ENCODE data around the gene TRMO.

The TRMO gene

DNA sequence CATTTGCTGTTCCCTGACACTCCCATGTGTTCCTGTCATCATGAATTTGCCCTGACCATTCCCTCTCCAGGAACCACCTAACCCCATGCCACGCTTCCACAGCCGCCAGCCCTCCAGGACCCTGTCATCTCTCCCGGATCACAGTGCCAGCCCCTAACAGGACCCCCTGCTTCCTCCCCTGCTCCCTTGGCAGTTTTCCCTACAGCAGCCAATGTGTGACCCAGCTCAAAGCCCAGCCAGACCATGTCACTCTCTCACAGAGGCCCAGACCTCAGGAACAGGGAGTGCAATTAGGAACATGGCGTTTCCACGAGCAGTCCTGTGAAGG lies 61.2 kb downstream of the TRMO start:
- no peak for DNase-seq (ENCODE audit: low read depth in 2 of 2, low spot score in 1 of 2)

DNA sequence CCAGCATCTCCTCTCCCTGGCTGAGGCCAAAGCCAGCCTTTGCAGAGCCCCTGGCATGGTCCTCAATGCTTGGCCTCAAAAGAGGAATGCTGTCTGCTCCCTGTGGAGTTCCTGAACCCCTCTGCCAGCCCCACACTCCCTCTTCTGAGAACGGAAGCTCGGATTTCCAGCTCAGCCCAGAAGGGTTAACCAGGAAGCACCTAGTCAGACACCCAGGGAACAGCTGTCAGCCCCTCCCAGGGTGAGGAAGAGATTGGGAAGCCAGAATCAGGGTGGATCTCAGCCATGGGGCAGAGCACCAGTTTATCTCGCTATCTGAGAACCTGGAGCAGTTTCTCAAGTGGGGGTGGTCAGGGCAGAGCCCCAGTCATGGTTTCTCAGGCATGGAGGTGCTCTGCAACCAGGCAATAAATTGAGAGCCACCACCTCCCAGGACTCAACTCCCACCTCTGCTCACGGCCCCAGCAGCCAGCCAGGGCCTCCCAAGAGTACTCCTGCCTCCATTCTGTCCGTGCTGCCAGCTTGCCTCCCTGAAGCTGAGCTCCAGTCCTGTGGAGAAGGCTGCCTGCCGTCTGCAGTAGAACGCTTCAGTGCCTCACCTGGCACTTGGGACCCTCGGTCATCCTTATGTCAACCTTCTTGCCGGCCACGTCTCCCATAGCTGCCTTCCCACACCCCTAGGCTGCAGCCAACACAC lies 61.7 kb downstream of the TRMO start:
- no peak for DNase-seq (ENCODE audit: low read depth in 2 of 2, low spot score in 1 of 2)

DNA sequence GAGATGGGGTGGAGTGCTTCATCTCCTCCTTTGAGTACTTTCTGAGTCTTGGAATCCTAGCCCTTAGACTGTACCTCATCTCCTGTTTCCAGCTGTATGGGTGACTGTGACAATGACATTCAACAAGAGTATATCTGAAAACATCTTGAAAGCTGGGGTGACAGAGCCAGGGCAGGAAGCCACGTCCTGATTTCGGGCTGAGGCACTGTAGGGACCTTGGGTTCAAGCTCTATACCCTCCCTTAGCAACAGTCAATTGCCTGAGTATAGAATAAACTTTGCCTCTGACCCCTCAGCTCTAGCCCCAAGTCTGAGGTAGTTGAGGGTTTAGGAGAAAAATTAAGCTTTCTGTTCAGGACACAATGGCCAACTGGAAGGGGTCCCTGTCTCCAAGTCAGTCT lies 63.0 kb downstream of the TRMO start:
- DNase-seq (ENCODE audit: low read depth in 2 of 2, low spot score in 1 of 2) = no peak

DNA sequence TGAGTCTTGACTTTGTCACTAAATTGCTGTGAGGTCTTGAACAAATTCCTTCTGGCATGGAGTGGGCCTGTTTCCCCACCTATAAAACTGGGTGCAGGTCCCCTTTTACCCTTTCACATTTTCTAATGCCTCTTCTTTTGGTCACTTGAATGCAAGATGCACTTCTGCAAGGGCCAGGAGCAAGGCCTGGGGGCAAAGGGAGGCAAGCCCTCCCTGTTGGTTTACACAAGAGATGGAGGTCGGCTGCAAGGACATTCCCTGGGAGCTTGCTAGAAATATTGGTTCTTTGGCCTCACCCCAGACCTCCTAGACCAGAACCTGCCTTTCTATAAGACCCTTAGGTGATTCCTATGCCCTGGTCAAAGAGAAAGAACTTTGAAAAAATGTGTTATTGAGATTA lies 63.5 kb downstream of the TRMO start:
- no peak for DNase-seq (ENCODE audit: low read depth in 2 of 2, low spot score in 1 of 2)

DNA sequence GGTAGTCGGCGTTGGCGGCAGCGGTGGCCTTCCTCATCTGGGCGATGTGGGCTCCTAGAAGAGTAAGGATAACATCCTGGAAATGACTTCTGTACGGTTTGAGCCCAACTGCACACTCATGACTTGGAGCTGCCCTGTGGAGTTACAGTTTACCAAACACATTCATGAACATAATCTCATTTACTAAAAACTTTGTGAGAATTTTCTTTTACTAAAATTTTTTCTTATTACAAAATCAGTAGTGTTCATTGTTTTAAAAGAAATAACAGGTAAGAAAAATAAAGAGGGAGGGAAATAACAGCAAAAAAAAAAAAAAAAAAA lies 63.9 kb downstream of the TRMO start:
- DNase-seq (ENCODE audit: low read depth in 2 of 2, low spot score in 1 of 2) = no peak

DNA sequence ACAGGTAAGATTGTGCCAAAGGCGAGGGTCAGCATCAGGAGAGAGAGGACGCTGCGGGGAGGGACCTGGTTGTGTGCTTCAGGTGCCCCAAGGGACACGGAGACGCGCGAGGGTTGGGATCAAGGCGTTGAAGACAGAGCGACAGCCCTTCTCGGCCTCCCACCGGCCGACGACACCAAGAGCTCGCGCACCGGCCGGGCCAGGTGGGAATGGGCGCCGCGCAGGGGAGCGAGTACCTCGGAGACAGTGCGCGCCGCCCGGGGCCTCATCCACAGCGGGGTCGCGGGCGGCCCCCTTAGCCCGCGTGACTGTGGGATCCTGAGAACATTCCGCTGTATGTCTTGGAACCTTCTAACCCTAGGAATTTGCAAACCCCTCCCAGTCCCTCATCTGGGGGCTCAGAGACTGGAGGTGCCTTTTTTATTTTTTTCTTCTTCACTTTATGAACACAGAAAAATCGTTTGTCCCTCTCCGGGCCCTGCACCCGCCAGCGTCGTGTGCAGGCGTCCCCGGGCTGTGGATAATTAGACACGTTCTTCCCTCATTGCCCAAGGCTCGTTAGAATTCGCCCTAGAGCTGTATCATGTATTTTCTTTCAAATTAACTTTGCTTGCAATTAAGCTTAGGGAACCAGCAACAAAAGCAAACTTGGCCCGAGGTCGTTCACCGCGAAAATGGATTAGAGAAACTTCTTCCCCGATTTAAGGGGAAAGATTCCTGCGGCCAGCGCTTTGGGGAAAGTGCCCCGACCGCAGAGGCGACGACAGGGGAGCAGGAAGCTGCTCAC lies 64.5 kb downstream of the TRMO start:
- no peak for DNase-seq (ENCODE audit: low read depth in 2 of 2, low spot score in 1 of 2)

DNA sequence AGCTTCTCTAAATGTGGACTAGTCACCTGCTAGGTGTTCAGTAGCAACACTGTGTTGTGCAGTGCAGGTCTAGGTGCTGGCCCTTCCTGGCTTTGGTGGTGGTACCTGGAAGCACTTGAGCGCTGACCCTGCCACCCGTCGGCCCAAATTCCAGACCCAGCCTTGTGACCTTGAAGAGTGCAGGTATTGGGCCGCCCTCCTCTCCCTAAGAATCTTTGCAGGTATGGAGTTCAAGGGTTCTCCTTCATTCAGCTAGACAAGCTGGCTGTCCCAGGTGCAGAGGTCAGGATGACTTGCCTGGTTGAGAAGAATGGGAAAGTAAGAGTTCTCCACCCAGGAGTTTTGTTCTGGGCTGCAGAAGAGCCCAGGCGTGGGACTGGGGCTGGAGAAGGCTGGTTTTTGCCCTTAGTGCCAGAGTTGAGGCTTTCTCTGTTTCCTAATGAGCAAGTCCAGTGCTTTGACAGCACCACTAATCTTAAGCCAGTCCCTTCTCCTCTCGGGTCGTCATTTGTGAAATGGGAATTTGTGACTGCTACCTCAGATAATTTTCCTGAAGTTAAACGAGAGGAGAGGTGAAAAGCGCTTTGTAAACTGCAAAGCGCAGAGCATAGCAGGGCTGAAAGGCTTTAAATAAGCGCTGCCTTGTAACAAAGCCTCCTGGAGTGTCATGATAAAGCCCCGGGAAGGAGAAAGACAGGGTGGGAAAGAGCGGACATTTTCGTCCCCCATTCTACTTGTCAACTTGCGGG lies 65.3 kb downstream of the TRMO start:
- no peak for DNase-seq (ENCODE audit: low read depth in 2 of 2, low spot score in 1 of 2)

DNA sequence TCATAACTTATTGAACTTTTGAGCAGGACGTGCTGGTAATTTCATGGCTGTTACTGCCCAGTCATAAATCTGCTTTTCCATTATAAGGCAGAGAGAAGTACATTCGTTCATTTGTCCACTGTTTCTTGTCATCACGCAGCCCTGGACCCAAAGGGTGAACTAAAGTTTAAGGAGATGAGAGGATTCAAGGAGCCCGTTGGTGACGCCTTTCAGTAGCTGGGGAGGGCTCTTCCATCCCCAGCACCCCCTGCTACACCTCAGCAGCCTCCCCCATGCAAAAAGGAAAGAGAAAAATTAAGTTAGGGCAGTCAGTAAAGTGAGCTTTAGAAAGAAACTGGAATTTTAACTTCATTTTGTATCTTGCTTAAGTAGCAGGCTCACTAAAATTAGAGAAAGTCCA lies 66.4 kb downstream of the TRMO start:
- DNase-seq (ENCODE audit: low read depth in 2 of 2, low spot score in 1 of 2) = no peak

DNA sequence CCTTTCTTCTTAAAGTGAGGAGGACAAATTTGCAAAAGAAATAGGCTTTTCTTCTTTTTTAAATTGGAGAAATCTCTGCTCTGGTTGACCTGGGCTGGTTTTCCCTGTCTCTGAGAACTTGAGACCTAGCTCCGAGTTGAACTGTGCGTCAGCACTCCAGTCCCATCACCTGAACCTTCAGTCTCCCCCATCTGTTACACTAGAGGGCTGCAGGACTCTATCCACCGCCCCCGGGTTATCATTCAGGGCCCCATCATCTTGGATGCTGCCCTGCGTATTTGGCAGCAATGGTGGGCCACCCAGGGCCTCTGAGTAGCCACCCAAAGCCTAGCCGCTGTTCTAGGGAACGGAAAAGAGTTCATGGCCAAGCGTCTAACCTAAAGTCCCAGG lies 66.8 kb downstream of the TRMO start:
- DNase-seq (ENCODE audit: low read depth in 2 of 2, low spot score in 1 of 2) = no peak

DNA sequence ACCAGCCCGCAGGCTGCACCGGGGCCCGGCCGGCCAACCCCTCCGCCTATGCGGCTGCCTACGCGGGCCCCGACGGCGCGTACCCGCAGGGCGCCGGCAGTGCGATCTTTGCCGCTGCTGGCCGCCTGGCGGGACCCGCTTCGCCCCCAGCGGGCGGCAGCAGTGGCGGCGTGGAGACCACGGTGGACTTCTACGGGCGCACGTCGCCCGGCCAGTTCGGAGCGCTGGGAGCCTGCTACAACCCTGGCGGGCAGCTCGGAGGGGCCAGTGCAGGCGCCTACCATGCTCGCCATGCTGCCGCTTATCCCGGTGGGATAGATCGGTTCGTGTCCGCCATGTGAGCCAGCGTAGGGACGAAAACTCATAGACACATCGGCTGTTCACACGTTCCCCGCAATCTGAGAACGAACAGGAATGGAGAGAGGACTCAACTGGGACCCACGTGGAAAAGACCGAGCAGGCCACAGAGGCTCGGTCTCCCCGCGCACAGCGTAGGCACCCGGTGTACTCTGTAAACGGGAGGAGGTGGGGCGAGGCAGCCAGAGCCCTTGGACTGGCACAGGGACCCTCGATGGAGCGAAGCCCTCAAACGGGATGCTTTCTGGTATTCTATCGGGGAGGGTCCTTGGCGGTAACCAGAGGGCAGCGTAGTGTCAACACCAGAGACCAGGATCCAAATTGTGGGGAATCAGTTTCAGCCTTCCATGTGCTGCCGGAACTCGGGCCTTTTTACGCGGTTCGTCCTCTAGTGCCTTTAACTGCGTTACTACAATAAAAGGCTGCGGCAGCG lies 67.4 kb downstream of the TRMO start:
- DNase-seq (ENCODE audit: low read depth in 2 of 2, low spot score in 1 of 2) = no peak
